RWPE2 (cell line): ENCODE data around the gene TIMP4.

Experiments
- ATAC-seq: fragments of 200-7000 bp; cut with Tn5 transposase; 3 replicates; pipeline ENCODE4 v1.9.1; 2021; ENCODE audit warnings: low read depth
- DNase-seq: peaks from one replicate; pipeline ENCODE4 v3.0.0-alpha.2; 2020; ENCODE audit warnings: low spot score
- H3K27ac ChIP-seq: fragments of 450-650 bp; 2 replicates; pipeline ENCODE4 v1.5.1; 2017; ENCODE audit warnings: mild to moderate bottlenecking; ENCODE audit not compliant: poor library complexity, severe bottlenecking
- H3K27me3 ChIP-seq: fragments of 250-450 bp; sonication (Bioruptor Pico); 2 replicates; pipeline ENCODE4 v1.5.1; 2021; ENCODE audit warnings: mild to moderate bottlenecking, moderate library complexity; ENCODE audit not compliant: insufficient read depth, poor library complexity, severe bottlenecking
- H3K36me3 ChIP-seq: fragments of 250-450 bp; sonication (Bioruptor Pico); 2 replicates; pipeline ENCODE4 v1.5.1; 2020; ENCODE audit warnings: low read depth, mild to moderate bottlenecking, moderate library complexity
- H3K4me1 ChIP-seq: fragments of 250-450 bp; sonication (Bioruptor Pico); 2 replicates; pipeline ENCODE4 v1.5.1; 2021; ENCODE audit warnings: mild to moderate bottlenecking, moderate library complexity; ENCODE audit not compliant: insufficient read depth, poor library complexity, severe bottlenecking
- H3K4me3 ChIP-seq: fragments of 250-450 bp; sonication (Bioruptor Pico); 2 replicates; pipeline ENCODE4 v1.5.1; 2021; ENCODE audit warnings: mild to moderate bottlenecking, moderate library complexity; ENCODE audit not compliant: severe bottlenecking
- H3K9me3 ChIP-seq: fragments of 250-450 bp; sonication (Bioruptor Pico); 2 replicates; pipeline ENCODE4 v1.5.1; 2021; ENCODE audit warnings: mild to moderate bottlenecking, moderate library complexity; ENCODE audit not compliant: severe bottlenecking
- TF ChIP-seq, protein P1 (sequence below): fragments of 450-650 bp; IDR thresholded peaks from one replicate; pipeline ENCODE4 v1.5.1; 2017; ENCODE audit warnings: mild to moderate bottlenecking, moderate library complexity; ENCODE audit not compliant: poor library complexity, severe bottlenecking

TIMP4 gene

DNA sequence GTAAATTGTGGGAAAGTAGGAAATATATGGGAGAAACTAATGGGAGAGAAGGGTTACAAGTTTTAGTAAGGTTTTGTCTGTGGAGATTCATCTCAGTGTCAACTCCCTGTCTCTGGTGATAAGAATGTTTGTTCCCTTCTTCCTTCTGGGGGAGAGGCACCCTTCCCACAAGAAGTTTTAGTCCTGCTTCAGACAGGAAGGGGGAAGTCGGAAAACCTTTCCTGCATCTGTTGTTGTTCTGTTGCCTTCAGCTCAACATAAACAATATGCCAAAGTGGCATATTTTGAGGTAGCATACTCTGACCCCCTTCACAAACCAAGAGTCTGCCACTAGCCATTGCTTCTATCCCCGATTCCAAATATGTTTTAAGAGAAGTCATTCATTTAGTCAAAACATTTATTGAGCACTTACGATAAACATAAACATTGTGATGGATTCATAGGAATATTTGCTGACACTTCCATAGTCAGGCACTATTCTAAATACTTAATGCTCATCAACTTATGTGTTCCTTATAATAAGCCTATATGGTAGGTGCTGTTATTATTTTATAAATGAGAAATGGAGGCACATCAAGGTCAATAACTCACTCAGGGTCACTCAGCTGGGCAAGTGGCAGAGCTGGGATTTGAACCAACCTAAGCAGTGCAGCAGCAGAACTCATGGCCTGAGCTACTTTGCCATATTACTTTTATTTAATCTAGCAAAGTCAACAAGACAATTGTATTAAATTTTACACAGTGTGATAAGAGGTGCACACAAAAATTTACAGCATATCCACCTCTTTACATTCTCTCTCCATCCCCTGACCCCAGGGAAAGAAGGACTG is 34.2 kb upstream of the TIMP4 start:
- no peaks in the 10 kb centered on the region for H3K9me3 ChIP-seq
- H3K36me3 ChIP-seq, result no peaks in the 10 kb centered on the region
- H3K4me3 ChIP-seq, result no peak overlapping the region
- DNase-seq (no peak), ATAC-seq (no peak)
- peaks cover 45% of the 10 kb centered on the region for H3K4me1 ChIP-seq
- no peaks in the 10 kb centered on the region for H3K27me3 ChIP-seq
- peak overlapping the region; percentile 90 for H3K27ac ChIP-seq
- TF ChIP-seq, protein P1, sequence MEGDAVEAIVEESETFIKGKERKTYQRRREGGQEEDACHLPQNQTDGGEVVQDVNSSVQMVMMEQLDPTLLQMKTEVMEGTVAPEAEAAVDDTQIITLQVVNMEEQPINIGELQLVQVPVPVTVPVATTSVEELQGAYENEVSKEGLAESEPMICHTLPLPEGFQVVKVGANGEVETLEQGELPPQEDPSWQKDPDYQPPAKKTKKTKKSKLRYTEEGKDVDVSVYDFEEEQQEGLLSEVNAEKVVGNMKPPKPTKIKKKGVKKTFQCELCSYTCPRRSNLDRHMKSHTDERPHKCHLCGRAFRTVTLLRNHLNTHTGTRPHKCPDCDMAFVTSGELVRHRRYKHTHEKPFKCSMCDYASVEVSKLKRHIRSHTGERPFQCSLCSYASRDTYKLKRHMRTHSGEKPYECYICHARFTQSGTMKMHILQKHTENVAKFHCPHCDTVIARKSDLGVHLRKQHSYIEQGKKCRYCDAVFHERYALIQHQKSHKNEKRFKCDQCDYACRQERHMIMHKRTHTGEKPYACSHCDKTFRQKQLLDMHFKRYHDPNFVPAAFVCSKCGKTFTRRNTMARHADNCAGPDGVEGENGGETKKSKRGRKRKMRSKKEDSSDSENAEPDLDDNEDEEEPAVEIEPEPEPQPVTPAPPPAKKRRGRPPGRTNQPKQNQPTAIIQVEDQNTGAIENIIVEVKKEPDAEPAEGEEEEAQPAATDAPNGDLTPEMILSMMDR, result no peak

DNA sequence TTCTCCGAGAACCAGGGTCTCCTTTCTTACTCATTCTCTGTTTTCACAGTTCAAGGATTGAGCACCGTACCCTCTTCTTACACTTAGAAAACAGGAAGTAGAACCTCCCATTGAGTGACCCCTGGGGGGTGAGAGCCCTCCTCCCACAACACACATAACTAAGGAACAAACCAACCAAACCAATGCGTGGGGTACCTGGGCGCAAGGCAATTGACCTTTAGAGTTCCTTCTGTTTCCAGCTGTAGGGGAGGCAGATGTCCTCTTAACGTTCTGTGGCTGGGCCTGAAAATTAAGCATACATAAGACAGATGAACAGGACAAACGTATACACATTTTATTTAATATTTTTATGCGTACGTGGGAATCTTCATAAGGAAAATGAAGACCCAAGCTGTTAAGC is 33.5 kb upstream of the TIMP4 start:
- Histone ChIP-seq H3K27me3 (no peaks in the 10 kb centered on the region), H3K36me3 (no peaks in the 10 kb centered on the region), H3K9me3 (no peaks in the 10 kb centered on the region), H3K4me3 (no peak overlapping the region), H3K4me1 (peaks cover 52% of the 10 kb centered on the region), H3K27ac (peak overlapping the region; percentile 90)
- DNase-seq (no peak), ATAC-seq (no peak)
- TF ChIP-seq, protein P1, result no peak

DNA sequence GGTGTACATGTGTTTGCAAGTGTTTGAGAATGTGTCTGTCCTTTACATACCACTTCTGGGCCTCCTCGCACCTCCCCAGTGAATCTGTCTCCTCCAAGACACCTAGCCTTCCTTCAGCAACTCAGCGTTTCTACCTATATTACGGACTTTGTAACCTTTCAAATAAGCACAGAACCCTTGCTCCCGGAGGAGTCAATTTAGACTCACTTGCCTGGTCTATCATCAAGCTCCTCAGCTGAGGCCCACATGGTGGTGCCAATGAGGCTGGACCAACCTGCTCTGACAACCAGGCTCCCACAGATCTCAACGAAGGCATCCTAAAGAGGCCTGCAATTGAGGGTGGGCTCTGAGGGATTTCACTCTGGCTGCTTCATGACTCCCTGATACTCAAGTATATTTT is 32.8 kb upstream of the TIMP4 start:
- Histone ChIP-seq H3K27me3 (no peaks in the 10 kb centered on the region), H3K27ac (no peak overlapping the region), H3K4me3 (no peak overlapping the region), H3K9me3 (no peaks in the 10 kb centered on the region), H3K4me1 (peaks cover 53% of the 10 kb centered on the region), H3K36me3 (no peaks in the 10 kb centered on the region)
- TF ChIP-seq, protein P1, result no peak
- DNase-seq, result no peak
- no peak for ATAC-seq

DNA sequence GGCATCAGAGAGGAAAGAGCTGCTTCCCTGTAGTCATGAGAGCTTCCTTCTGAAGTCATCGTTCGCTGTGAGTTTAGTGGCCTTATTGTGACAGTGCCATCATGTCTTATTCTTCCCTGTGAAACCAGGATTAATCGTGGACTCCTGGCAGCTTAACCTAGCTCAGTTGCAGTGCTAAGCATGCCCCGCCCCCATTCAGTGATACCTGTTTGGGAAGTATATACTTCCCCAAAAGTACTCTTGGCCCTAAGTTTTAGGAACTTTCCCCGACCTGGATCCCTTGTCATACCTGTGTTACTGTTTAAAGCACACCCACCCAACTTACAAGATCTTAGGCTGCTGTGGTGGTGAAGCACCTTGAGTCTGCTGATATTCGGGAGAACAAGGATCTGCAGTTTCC is 32.1 kb upstream of the TIMP4 start:
- no peaks in the 10 kb centered on the region for H3K36me3 ChIP-seq
- H3K27me3 ChIP-seq, result no peaks in the 10 kb centered on the region
- no peaks in the 10 kb centered on the region for H3K9me3 ChIP-seq
- TF ChIP-seq, protein P1, result no peak
- peaks cover 50% of the 10 kb centered on the region for H3K4me1 ChIP-seq
- H3K4me3 ChIP-seq, result no peak overlapping the region
- no peak for ATAC-seq
- no peak for DNase-seq
- no peak overlapping the region for H3K27ac ChIP-seq

DNA sequence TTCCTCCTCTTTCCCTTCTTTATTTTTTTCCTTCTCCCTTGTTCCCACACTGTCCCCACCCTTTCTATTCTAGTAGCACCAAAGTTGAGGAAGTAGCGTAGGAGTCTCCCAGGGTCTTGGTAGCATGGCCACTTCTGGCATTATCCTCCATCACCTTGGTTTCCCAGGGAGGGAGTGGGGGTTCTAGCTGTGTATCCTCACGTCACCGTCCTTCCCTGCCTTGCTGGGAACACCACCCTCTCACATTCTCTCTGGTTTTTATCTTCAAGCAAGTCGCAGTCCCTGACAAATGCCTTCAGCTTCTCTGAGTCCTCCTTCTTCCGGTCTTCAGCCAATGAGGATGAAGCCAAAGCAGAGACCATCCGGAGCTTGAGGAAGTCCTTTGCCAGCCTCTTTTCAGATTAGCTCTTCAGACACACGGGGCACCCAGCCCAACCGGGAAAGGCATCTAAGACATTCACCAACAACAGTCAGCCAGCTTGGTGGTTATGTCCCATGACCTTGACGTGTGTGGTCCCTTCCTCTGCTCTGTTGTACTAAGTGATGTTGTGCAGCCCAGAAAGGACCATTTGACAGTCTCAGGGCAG is 31.6 kb upstream of the TIMP4 start:
- no peak for ATAC-seq
- Histone ChIP-seq H3K36me3 (no peaks in the 10 kb centered on the region), H3K4me3 (no peak overlapping the region), H3K27ac (no peak overlapping the region), H3K4me1 (peaks cover 45% of the 10 kb centered on the region), H3K27me3 (no peaks in the 10 kb centered on the region), H3K9me3 (no peaks in the 10 kb centered on the region)
- TF ChIP-seq, protein P1, result no peak
- no peak for DNase-seq
